Measurements from ENCODE around the gene NPR2.

- TF ChIP-seq CTCF (IDR thresholded peaks at IDR 0.05; ENCODE audit: low read depth, low read length) (no peak), EZH2phosphoT487 (IDR thresholded peaks at IDR 0.05; ENCODE audit: low read depth) (no peak)
Observed at GRCh38 chr9:35755071-35755470, 36.3 kb upstream of the NPR2 start.

All from OCI-LY3 (cell line).